Parathyroid adenoma (tissue), 2 donors: ENCODE data around the gene AGPAT4.

ENCODE experiments used
- H2AFZ ChIP-seq: fragments of 300-600 bp; sonication (generic); one replicate; pipeline ENCODE4 v1.7.0; 2017; ENCODE audit warnings: antibody characterized with exemption, mild to moderate bottlenecking
- H3K27ac ChIP-seq: fragments of 300-600 bp; sonication (generic); one replicate; pipeline ENCODE4 v1.7.0; 2017
- H3K27me3 ChIP-seq: fragments of 300-600 bp; sonication (generic); one replicate; pipeline ENCODE4 v1.7.0; 2017; ENCODE audit warnings: low read length; ENCODE audit not compliant: control insufficient read depth, insufficient read depth
- H3K36me3 ChIP-seq: fragments of 300-600 bp; sonication (generic); one replicate; pipeline ENCODE4 v1.7.0; 2017; ENCODE audit warnings: low read length; ENCODE audit not compliant: control insufficient read depth, insufficient read depth
- H3K4me1 ChIP-seq: fragments of 300-600 bp; sonication (generic); one replicate; pipeline ENCODE4 v1.7.0; 2017; ENCODE audit warnings: control low read depth
- H3K4me2 ChIP-seq: fragments of 300-600 bp; sonication (generic); one replicate; pipeline ENCODE4 v1.7.0; 2017; ENCODE audit warnings: low read length
- H3K4me3 ChIP-seq: fragments of 300-600 bp; sonication (generic); one replicate; pipeline ENCODE4 v1.7.0; 2017; ENCODE audit warnings: low read depth, low read length
- H3K79me2 ChIP-seq: fragments of 300-600 bp; sonication (generic); one replicate; pipeline ENCODE4 v1.7.0; 2017; ENCODE audit warnings: control low read depth
- H3K9ac ChIP-seq: fragments of 300-600 bp; sonication (generic); one replicate; pipeline ENCODE4 v1.7.0; 2017; ENCODE audit warnings: mild to moderate bottlenecking
- H3K9me3 ChIP-seq: fragments of 300-600 bp; sonication (generic); one replicate; pipeline ENCODE4 v1.7.0; 2017; ENCODE audit warnings: low read length; ENCODE audit not compliant: control insufficient read depth
- CTCF ChIP-seq: fragments of 300-600 bp; sonication (generic); IDR thresholded peaks from one replicate; pipeline ENCODE4 v1.7.0; 2017; ENCODE audit warnings: antibody characterized with exemption, mild to moderate bottlenecking
- donor health status: primary hyperparathyroidism.

AGPAT4 gene

GRCh38 chr6:161088676-161089328 lies 185.1 kb downstream of the AGPAT4 start:
- H3K9ac ChIP-seq: no peak overlapping the region
- H3K4me2 ChIP-seq: no peak overlapping the region
- no peak overlapping the region for H3K27ac ChIP-seq
- H3K4me1 ChIP-seq: no peaks in the 10 kb centered on the region
- H3K36me3 ChIP-seq: no peaks in the 10 kb centered on the region
- no peak overlapping the region for H2AFZ ChIP-seq
- no peaks in the 10 kb centered on the region for H3K27me3 ChIP-seq
- TF ChIP-seq CTCF: no peak
- no peaks in the 10 kb centered on the region for H3K9me3 ChIP-seq
- no peak overlapping the region for H3K4me3 ChIP-seq
- H3K79me2 ChIP-seq: no peaks in the 10 kb centered on the region

GRCh38 chr6:161085246-161085645 lies 188.6 kb downstream of the AGPAT4 start:
- Histone ChIP-seq H3K4me1 (no peaks in the 10 kb centered on the region), H3K79me2 (no peaks in the 10 kb centered on the region), H2AFZ (no peak overlapping the region), H3K27ac (no peak overlapping the region), H3K27me3 (no peaks in the 10 kb centered on the region), H3K4me3 (no peak overlapping the region), H3K9ac (no peak overlapping the region), H3K9me3 (no peaks in the 10 kb centered on the region), H3K4me2 (no peak overlapping the region), H3K36me3 (no peaks in the 10 kb centered on the region)
- TF ChIP-seq CTCF: no peak

- H3K27ac ChIP-seq: no peak overlapping the region
- no peak overlapping the region for H3K4me3 ChIP-seq
- H2AFZ ChIP-seq: no peak overlapping the region
- no peak overlapping the region for H3K4me2 ChIP-seq
- no peaks in the 10 kb centered on the region for H3K36me3 ChIP-seq
- H3K79me2 ChIP-seq: no peaks in the 10 kb centered on the region
- no peaks in the 10 kb centered on the region for H3K4me1 ChIP-seq
- no peaks in the 10 kb centered on the region for H3K27me3 ChIP-seq
- H3K9me3 ChIP-seq: no peaks in the 10 kb centered on the region
- TF ChIP-seq CTCF: no peak
- H3K9ac ChIP-seq: no peak overlapping the region
Observed at GRCh38 chr6:161082215-161082614, 191.6 kb downstream of the AGPAT4 start.

- H3K27ac ChIP-seq: no peak overlapping the region
- H3K9ac ChIP-seq: no peak overlapping the region
- no peak overlapping the region for H3K4me3 ChIP-seq
- no peaks in the 10 kb centered on the region for H3K4me1 ChIP-seq
- no peak overlapping the region for H2AFZ ChIP-seq
- no peaks in the 10 kb centered on the region for H3K79me2 ChIP-seq
- no peaks in the 10 kb centered on the region for H3K9me3 ChIP-seq
- TF ChIP-seq CTCF: no peak
- H3K27me3 ChIP-seq: no peaks in the 10 kb centered on the region
- no peaks in the 10 kb centered on the region for H3K36me3 ChIP-seq
- no peak overlapping the region for H3K4me2 ChIP-seq
Observed at GRCh38 chr6:161080263-161080970, 193.4 kb downstream of the AGPAT4 start.
